Raji (cell line): ENCODE measurements around the gene PIGW.

Experiments
- POLR2A ChIP-seq: IDR thresholded peaks from 2 replicates; pipeline ENCODE4 v1.6.1; 2011; ENCODE audit warnings: low read depth, low read length, control low read depth; ENCODE audit not compliant: insufficient read depth

The PIGW gene, protein sequence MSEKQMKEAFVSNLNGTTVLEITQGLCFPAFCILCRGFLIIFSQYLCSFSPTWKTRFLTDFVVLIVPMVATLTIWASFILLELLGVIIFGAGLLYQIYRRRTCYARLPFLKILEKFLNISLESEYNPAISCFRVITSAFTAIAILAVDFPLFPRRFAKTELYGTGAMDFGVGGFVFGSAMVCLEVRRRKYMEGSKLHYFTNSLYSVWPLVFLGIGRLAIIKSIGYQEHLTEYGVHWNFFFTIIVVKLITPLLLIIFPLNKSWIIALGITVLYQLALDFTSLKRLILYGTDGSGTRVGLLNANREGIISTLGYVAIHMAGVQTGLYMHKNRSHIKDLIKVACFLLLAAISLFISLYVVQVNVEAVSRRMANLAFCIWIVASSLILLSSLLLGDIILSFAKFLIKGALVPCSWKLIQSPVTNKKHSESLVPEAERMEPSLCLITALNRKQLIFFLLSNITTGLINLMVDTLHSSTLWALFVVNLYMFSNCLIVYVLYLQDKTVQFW

GRCh38 chr17:36534840-36535668 is at the start of gene PIGW, which contains the start of gene MYO19:
PIGW (plus strand) TSS chr17:36534987; CDS start chr17:36537102, 2,115 bp downstream.
MYO19 (minus strand) TSS chr17:36534868; CDS start chr17:36532538, 2,330 bp downstream.
- TF ChIP-seq POLR2A: peak; percentile 94

DNA sequence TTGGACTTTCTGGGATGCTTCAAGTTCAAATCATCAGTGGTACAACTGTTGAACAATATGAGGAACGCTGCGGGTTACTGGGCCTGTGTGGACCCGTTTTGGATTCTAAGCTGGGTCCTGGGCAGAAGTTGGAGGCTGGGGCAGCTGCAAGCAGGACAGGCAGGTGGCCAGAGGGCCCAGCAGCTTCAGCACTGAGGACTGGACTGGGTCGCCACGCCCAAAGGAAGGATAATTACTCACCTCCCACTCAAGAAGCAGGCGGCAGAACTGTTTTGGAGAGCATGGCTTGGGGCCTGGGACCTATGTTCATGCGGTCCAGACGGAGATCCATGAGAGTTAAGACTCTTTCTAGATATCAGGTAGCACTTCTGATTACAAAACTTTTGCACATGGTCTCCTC is 49.8 kb upstream of the PIGW start:
- TF ChIP-seq POLR2A: no peak

DNA sequence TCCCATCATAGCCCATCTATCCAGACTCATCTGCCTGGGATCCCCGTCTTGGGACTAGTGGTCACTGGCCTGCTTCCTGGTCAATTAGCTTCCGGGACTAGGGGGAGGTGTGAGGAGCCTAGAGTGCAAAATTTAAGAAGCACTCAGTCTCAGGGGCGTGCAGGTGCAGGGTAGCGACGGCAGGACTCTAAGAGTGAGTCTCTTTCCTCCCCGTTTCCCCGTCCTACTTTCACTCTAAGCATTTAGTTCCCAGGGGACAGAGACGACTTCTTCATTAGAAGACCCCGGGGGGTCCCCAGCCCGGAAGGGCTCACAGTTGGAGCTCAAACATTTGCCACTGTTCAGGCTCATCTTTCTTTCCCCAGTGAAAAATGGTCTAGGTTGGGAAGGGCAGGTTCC is 49.0 kb upstream of the PIGW start:
- no peak for TF ChIP-seq POLR2A

DNA sequence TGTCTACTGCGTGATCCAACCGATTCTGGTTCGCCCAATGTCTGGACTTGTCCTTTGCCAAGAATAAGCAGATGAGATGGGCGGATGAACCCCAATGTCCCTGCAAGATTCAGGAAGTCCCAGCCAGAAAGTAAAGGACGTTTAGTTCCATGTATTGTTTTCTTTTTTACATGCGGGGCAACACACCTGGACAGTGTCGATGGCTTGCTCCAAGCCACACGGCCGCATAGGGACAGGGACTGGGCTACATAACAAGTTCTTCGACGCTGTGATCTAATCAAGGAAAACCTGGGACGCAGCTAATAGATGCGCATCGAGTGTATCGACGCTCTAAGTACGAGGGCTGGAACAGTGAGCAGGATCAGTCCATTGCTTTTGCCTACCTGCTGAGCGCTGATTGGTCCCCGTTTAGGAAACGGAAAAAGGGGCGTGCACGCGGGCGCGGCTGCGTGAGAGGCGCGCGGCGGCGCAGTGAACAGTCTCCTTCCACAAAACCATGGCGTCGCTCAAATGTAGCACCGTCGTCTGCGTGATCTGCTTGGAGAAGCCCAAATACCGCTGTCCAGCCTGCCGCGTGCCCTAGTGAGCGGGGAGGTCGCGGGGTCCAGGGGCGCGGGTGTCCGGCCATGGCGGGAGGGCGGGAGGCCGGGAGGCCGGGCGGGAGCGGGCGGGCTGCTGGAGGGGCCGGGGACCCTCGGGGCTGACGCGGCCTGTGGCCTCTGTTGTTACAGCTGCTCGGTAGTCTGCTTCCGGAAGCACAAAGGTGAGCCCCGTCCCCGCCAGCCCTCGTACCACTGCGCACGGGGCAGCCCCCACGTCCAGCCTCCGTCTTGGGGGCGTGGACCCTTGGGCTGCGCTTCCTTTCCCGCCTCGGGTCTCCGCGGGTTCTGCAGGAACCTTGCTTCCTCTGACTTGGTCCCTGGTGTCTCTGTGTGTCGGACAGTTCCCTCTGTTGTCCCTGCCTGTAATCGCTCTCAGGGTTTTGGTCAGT is 48.3 kb upstream of the PIGW start, which contains the start of gene ZNHIT3:
ZNHIT3 (plus strand) TSS at position 478 of the 991 bp plus-strand sequence; CDS start at position 497, 19 bp downstream.
- TF ChIP-seq POLR2A: peak; percentile 85

GRCh38 chr17:36493956-36494355 is 40.8 kb upstream of the PIGW start:
- TF ChIP-seq POLR2A: no peak

- TF ChIP-seq POLR2A: no peak
These were observed 40.1 kb upstream of the PIGW start for GRCh38 chr17:36494674-36495073.

GRCh38 chr17:36495076-36495578 is 39.7 kb upstream of the PIGW start:
- no peak for TF ChIP-seq POLR2A

DNA sequence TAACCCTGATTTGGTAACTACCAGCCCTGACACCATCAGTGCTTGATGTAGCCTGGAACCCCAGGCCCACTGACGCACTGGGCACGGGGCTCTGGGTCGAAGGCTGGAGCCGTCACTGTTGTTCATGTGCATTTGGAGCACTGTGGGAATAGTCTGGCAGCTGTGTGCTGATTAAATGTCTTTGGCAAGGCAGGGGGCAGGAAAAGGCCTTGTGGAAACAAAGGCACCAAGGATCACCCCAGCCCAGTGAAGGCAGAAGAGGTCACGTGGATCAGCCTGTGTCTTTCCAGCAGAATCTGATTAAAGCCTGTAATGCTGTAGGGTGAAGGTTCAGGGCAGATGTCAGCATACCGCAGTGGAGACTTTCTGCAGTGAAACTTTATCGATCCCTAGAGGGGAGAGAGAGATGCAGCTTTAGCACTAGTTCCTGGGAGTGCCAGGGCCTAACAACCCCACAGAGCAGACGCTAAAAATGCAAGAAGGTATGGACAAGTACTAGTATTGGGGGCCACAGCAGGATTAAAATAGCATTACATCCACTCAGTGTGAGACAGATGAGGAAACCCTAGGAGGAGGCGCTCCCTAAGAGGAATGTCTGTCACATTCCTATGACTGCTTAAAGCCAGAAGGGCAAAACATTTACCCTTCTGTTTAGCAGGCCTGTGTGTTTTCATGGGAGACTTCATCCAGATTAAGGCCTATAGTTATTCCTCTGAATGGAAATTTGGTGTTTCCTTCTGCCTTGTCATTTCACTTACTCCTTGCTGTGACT is 38.6 kb upstream of the PIGW start:
- no peak for TF ChIP-seq POLR2A

DNA sequence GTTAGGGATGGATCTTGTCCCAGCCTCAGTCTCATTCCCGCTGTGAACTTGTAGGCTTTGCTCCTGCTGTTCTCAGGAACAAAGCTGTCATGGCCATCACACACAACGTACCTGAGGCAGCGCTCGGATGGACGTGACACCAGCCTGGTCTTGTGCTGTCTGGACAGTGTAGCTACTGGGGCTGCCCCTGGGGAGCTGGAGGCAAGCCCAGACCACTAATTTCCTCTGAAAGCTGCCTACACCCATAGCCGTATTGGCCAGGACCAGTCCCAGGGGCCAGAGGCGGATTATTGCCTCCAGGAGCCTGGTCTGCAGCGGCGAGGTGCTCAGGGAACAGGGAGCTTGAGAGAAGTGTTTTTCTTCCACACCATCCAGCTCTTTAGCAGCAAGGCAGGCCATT is 36.6 kb upstream of the PIGW start:
- no peak for TF ChIP-seq POLR2A

DNA sequence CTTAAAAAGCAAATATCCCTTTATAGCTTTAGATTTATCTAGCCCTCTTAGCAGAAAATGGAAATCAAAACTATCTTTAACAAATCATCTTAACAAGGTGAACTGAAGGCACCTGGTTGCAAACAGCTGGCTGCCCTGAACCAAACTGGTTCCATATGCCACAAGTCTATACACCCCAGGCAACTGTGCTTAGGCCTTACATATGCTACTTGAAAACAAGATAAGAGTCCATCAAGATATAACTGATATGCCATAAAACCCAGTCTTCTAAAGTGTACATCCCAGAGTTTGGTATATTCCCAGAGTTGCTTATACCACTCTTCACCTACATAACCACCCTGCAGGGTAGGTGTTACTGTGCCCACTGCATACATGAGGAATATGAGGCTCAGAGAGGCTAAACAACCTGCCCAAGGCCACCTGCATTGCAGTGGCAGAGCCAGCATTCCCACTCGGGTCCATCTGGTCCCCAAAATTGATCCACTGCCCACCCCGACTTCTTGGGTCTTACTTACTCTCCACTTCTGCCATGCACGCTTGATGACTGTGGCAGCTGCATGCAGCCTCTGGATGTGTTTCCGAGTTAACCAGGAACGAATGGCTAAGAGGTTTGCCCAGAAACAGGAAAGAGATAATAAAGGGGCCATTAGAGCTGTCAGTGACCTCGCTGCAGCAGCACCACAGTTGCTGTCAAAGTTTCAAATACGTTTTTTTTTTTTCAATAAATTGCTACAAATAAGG is 36.1 kb upstream of the PIGW start:
- TF ChIP-seq POLR2A: no peak

DNA sequence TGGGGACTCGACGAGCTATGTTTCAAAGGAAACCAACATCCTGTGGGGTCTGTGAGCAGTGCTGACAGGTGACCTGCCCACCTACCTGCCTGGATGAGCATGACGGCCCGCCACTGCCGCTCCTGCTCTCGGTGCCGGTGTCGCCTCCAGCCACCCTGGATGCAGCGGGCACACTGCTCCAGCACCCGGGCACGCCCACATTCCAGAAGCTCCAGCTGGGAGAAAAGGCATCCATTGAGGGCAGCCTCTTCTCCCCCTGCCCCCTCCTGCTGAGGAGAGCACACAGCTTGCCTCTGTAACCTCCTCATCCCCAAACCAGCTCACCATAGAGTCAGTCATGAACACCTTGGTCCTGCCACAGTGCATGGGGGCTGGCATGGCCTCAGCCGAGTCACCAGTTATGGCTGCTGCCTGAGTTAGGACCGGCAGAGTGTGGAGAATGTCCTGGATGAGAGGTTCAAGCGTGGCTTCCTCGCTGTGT is 34.0 kb upstream of the PIGW start:
- TF ChIP-seq POLR2A: no peak

DNA sequence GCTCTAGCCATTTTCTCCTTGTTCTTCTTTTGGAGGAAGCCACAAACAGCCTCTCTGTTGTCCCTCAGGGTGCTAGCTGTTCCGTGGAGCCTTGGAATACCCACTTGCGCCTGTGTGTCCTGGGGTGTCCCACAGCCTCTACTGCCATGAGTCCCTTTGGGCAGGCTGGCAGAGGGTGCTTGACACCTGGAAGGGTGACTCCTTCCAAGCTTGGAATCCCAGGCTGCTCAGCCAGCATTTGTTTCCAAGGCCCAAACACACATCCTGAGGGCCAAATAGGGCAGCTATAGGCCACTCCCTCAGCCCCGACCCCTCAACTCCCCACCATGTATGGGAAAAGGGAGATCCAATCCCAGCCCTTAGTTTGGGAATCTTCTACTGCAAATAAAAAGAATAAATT is 33.4 kb upstream of the PIGW start:
- TF ChIP-seq POLR2A: no peak

DNA sequence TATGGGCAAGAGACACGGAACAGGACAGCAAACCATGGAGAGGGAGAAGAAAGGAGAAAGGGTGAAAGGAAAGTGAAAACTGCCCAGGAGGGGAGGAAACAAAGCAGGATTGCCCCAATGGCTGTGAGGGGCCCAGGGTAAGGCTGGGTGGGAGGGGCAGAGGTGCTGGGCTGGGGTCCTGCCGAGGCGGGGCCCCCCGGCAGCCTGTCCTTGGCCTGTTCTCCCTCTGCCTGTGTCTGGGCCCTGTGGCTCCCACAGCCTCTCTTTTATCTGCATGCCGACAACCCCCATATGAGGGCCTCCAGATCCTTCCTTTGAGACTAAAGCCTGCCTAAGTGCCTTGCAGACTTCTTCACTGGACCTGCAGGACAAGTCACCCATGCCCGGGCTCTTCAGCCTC is 32.8 kb upstream of the PIGW start:
- no peak for TF ChIP-seq POLR2A

DNA sequence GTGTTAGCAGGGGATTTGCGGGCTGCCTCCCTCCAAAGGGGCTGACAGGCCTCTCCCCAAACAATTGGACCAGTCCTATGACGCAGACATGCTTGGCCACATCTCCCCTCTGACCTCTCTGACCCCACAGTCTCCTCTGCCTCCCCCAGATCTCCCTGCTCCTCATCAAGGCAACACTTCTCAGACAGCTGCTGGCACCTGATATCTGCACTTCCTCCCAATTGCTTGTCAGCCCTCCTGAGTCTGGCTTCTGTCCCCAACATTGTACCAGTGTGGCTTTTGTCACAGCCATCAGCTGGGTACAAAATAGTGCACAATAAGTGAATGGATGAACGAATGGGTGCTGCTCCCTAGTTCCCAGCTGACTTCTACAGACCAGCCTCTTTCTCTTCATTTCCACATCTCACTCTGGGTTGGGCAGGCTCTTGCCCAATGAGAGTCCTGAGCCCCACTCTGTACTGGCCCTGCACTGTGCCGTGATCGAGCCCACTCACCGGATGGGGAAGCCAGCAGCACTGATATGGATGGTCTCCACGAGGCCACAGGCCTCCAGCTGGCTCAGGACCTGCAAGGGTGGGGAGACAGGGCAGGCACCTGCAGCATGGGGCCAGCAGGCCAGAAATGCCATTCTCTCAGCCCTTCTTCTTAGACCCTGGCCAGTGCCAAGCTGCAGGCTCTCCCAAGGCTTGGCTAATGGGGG is 31.2 kb upstream of the PIGW start:
- TF ChIP-seq POLR2A: no peak
